Nephron progenitor cell (in vitro differentiated cells): ENCODE data around the gene ELAC1.
"Not testable (repeated sequence)": the region's sequence is repeated elsewhere in the genome, so short reads cannot be mapped to it uniquely, and the experiment has no call there.

Experiments used
- DNase-seq: peaks from one replicate; pipeline ENCODE4 v3.0.0; 2021
- H3K27ac Mint-ChIP-seq: 2 replicates; pipeline ENCODE4 v1.8.0; 2021; ENCODE audit warnings: mild to moderate bottlenecking, moderate library complexity, mixed read lengths
- H3K27me3 Mint-ChIP-seq: 2 replicates; pipeline ENCODE4 v1.8.0; 2021; ENCODE audit warnings: mild to moderate bottlenecking, low read depth, mixed read lengths; ENCODE audit not compliant: poor library complexity
- H3K36me3 Mint-ChIP-seq: 2 replicates; pipeline ENCODE4 v1.8.0; 2021; ENCODE audit warnings: low read depth, mixed read lengths
- H3K4me1 Mint-ChIP-seq: 2 replicates; pipeline ENCODE4 v1.8.0; 2021; ENCODE audit warnings: mixed read lengths
- H3K4me3 Mint-ChIP-seq: 2 replicates; pipeline ENCODE4 v1.8.0; 2021; ENCODE audit warnings: mild to moderate bottlenecking, moderate library complexity, mixed read lengths
- H3K9me3 Mint-ChIP-seq: 2 replicates; pipeline ENCODE4 v1.8.0; 2021; ENCODE audit warnings: mild to moderate bottlenecking, moderate library complexity, mixed read lengths
- CTCF ChIP-seq: fragments of 200-600 bp; sonication (generic); IDR thresholded peaks from 2 replicates; pipeline ENCODE4 v1.5.0; 2021; ENCODE audit warnings: antibody characterized with exemption

ELAC1 gene

GRCh38 chr18:50955253-50955652 is 12.6 kb upstream of the ELAC1 start:
- no peak for TF ChIP-seq CTCF
- no peak overlapping the region for H3K27ac Mint-ChIP-seq
- no peaks in the 10 kb centered on the region for H3K4me1 Mint-ChIP-seq
- H3K9me3 Mint-ChIP-seq: no peaks in the 10 kb centered on the region
- no peak overlapping the region for H3K4me3 Mint-ChIP-seq
- no peaks in the 10 kb centered on the region for H3K36me3 Mint-ChIP-seq
- no peak for DNase-seq
- no peaks in the 10 kb centered on the region for H3K27me3 Mint-ChIP-seq

GRCh38 chr18:50956116-50956515 is 11.7 kb upstream of the ELAC1 start:
- Mint-ChIP-seq H3K36me3 (no peaks in the 10 kb centered on the region), H3K27me3 (no peaks in the 10 kb centered on the region), H3K27ac (no peak overlapping the region), H3K4me3 (no peak overlapping the region), H3K9me3 (peaks cover 5% of the 10 kb centered on the region), H3K4me1 (no peaks in the 10 kb centered on the region)
- no peak for TF ChIP-seq CTCF
- DNase-seq: no peak

GRCh38 chr18:50961974-50962373 is 5.9 kb upstream of the ELAC1 start:
- Mint-ChIP-seq H3K27ac (no peak overlapping the region), H3K36me3 (peaks cover 17% of the 10 kb centered on the region), H3K4me3 (no peak overlapping the region), H3K27me3 (no peaks in the 10 kb centered on the region), H3K4me1 (no peaks in the 10 kb centered on the region), H3K9me3 (peaks cover 55% of the 10 kb centered on the region)
- no peak for TF ChIP-seq CTCF
- DNase-seq: no peak

- H3K27me3 Mint-ChIP-seq: no peaks in the 10 kb centered on the region
- peak overlapping the region; percentile 84 for H3K4me3 Mint-ChIP-seq
- H3K9me3 Mint-ChIP-seq: peaks cover 20% of the 10 kb centered on the region
- no peak for TF ChIP-seq CTCF
- H3K4me1 Mint-ChIP-seq: peaks cover 16% of the 10 kb centered on the region
- DNase-seq: no peak
- peaks cover 4% of the 10 kb centered on the region for H3K36me3 Mint-ChIP-seq
- no peak overlapping the region for H3K27ac Mint-ChIP-seq
Measured at GRCh38 chr18:50969448-50969847, 1.6 kb downstream of the ELAC1 start.

GRCh38 chr18:50970006-50970405 is 2.2 kb downstream of the ELAC1 start:
- H3K4me3 Mint-ChIP-seq: peak overlapping the region; percentile 22
- no peak overlapping the region for H3K27ac Mint-ChIP-seq
- H3K36me3 Mint-ChIP-seq: peaks cover 10% of the 10 kb centered on the region
- DNase-seq: no peak
- no peak for TF ChIP-seq CTCF
- peaks cover 18% of the 10 kb centered on the region for H3K9me3 Mint-ChIP-seq
- H3K4me1 Mint-ChIP-seq: peaks cover 16% of the 10 kb centered on the region
- H3K27me3 Mint-ChIP-seq: no peaks in the 10 kb centered on the region

GRCh38 chr18:50972404-50972803 is 4.6 kb downstream of the ELAC1 start:
- not testable (repeated sequence) for H3K27me3 Mint-ChIP-seq, H3K4me3 Mint-ChIP-seq, DNase-seq, H3K27ac Mint-ChIP-seq
- Mint-ChIP-seq H3K36me3 (peaks cover 34% of the 10 kb centered on the region), H3K9me3 (peaks cover 22% of the 10 kb centered on the region), H3K4me1 (peaks cover 16% of the 10 kb centered on the region)
